Thymus (tissue), 11 donors: ENCODE measurements around the gene MRPL39. TPM values are rescaled to one million over a fixed set of nuclear protein-coding genes. Genes with fewer than 3 reads are reported as not detected.

ENCODE experiments used
- DNase-seq, 9 donors: peaks; one replicate each; pipeline ENCODE4 v3.0.0-alpha.2; 2013; ENCODE audit warnings: low spot score in 9 of 9, low read depth in 6 of 9, missing footprints in 1 of 9
- H3K27ac ChIP-seq, 2 donors: one replicate each; pipeline ENCODE4 v1.5.1; 2013; ENCODE audit warnings: control low read depth in 1 of 2, low read depth in 1 of 2, low read length in 1 of 2, mild to moderate bottlenecking in 1 of 2, moderate library complexity in 1 of 2
- H3K27me3 ChIP-seq, 2 donors: one replicate each; pipeline ENCODE4 v1.5.1; 2013; ENCODE audit warnings: low read length in 1 of 2; ENCODE audit not compliant: control insufficient read depth in 2 of 2, insufficient read depth in 1 of 2
- H3K36me3 ChIP-seq, 2 donors: one replicate each; pipeline ENCODE4 v1.5.1; 2013; ENCODE audit warnings: low read length in 1 of 2, mild to moderate bottlenecking in 1 of 2, moderate library complexity in 1 of 2; ENCODE audit not compliant: control insufficient read depth in 2 of 2, insufficient read depth in 2 of 2
- H3K4me1 ChIP-seq, 2 donors: one replicate each; pipeline ENCODE4 v1.5.1; 2013; ENCODE audit warnings: low read length in 2 of 2; ENCODE audit not compliant: control insufficient read depth in 2 of 2, insufficient read depth in 2 of 2
- H3K4me3 ChIP-seq, 2 donors: one replicate each; pipeline ENCODE4 v1.5.1; 2013; ENCODE audit warnings: low read length in 2 of 2, control low read depth in 1 of 2, mild to moderate bottlenecking in 1 of 2
- H3K9me3 ChIP-seq, 2 donors: one replicate each; pipeline ENCODE4 v1.5.1; 2013; ENCODE audit warnings: low read length in 1 of 2, mild to moderate bottlenecking in 1 of 2; ENCODE audit not compliant: control insufficient read depth in 2 of 2, insufficient read depth in 1 of 2
- WGBS: extraction: QIAGEN DNeasy Blood & Tissue Kit; methylation state at CpG from one replicate; pipeline ENCODE4 v1.1.7; 2013; 5-methylcytosine and 5-hydroxymethylcytosine counted together
- polyA plus RNA-seq: library from polyadenylated mRNA; stranded (reverse); fragments of 200-250 nt; gene quantifications from one replicate; pipeline ENCODE4 v1.2.3, GENCODE V29; 2013
- total RNA-seq: library from RNA; stranded (reverse); fragments of 120-200 nt; gene quantifications from one replicate; pipeline ENCODE4 v1.2.4, GENCODE V29; 2013
- donor health status: healthy.

The MRPL39 gene
- total and polyA plus RNA-seq, 2 donors, result 30.9 to 46.2 TPM

GRCh38 chr21:25586326-25586725 lies 21.0 kb downstream of the MRPL39 start:
- H3K36me3 ChIP-seq, result peaks cover 4 to 20% of the 10 kb centered on the region in 2 donors
- no peak for DNase-seq
- no peaks in the 10 kb centered on the region for H3K27me3 ChIP-seq
- H3K4me3 ChIP-seq, result no peak overlapping the region
- no peak overlapping the region for H3K27ac ChIP-seq
- no peaks in the 10 kb centered on the region for H3K9me3 ChIP-seq
- H3K4me1 ChIP-seq, result peaks cover 0 to 3% of the 10 kb centered on the region in 2 donors
- WGBS, result over 99% methylated on average over 3 of the region's 3 CpGs

DNA sequence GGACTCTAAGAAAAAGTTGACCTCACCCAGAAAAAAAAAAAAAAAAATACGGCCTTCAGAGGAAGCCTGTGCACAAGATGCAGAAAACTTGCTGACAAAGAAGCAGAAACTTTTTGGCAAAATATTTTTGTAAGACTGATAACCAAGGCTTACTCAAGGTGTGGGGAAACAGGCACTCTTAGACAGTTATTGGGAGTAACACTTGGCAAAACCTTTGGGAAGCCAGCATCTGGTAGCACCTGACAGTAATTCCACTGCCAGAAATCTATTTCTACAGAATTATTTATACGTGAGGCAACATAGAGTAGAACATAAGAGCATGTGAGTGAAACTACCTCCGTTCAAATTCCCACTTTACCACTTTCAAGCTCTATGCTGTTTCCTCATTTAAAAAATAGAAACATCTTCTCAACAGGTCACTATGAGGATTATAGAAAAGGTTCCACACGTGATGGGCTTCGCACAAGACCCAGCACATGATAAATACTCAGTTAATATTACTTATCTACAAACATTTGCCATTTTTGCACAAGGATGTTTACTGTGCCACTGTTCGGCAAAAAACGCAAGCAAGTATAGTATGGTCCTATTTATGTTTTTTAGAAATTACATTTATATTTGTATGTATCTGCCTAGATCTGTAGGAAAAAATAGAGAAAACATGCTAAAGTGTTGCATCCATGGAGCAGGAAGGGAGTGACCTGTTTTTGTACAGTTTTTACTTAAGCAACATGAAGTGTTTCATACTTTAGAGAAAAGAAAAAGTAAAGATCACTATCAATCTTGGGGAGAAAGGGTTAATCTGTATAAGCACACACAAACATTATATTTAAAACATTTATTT lies 22.2 kb downstream of the MRPL39 start:
- Histone ChIP-seq H3K9me3 (no peaks in the 10 kb centered on the region), H3K4me1 (peaks cover 0 to 3% of the 10 kb centered on the region in 2 donors), H3K36me3 (peaks cover 4 to 12% of the 10 kb centered on the region in 2 donors), H3K4me3 (no peak overlapping the region), H3K27ac (no peak overlapping the region), H3K27me3 (no peaks in the 10 kb centered on the region)
- WGBS, result 97% methylated on average over 7 of the region's 7 CpGs
- no peak for DNase-seq

GRCh38 chr21:25583370-25584130 lies 23.7 kb downstream of the MRPL39 start:
- DNase-seq, result no peak
- peaks cover 4 to 6% of the 10 kb centered on the region in 2 donors for H3K36me3 ChIP-seq
- no peaks in the 10 kb centered on the region for H3K9me3 ChIP-seq
- WGBS, result 74% methylated on average over 5 of the region's 5 CpGs
- no peak overlapping the region for H3K27ac ChIP-seq
- no peak overlapping the region for H3K4me3 ChIP-seq
- H3K27me3 ChIP-seq, result no peaks in the 10 kb centered on the region
- peaks cover 0 to 3% of the 10 kb centered on the region in 2 donors for H3K4me1 ChIP-seq

DNA sequence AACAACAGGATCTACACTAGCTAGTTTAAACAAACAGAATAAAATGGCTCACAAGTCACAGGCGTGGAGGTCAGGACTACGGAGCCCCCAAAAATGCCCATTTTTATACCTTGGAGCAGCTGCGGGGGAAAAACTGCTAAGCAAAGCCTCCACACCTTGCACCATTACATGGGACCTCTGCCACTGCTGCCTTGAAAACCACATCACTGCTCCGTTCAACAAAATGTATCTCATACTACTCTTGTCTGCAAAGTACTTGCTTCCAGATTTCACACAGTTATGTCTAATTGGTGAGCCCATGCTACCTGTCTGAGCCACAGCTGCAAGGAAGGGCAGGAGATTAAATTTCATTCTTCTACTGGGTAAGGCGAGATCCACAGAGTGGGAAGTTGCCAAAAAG lies 24.4 kb downstream of the MRPL39 start:
- peaks cover 0 to 6% of the 10 kb centered on the region in 2 donors for H3K4me1 ChIP-seq
- no peak overlapping the region for H3K4me3 ChIP-seq
- no peaks in the 10 kb centered on the region for H3K9me3 ChIP-seq
- no peaks in the 10 kb centered on the region for H3K27me3 ChIP-seq
- 90% methylated on average over 5 of the region's 5 CpGs for WGBS
- H3K27ac ChIP-seq, result no peak overlapping the region
- no peak for DNase-seq
- H3K36me3 ChIP-seq, result peaks cover 4 to 6% of the 10 kb centered on the region in 2 donors

- 99% methylated on average over 3 of the region's 3 CpGs for WGBS
- H3K9me3 ChIP-seq, result no peaks in the 10 kb centered on the region
- H3K4me1 ChIP-seq, result peaks cover 0 to 6% of the 10 kb centered on the region in 2 donors
- H3K4me3 ChIP-seq, result no peak overlapping the region
- DNase-seq, result no peak
- no peak overlapping the region for H3K27ac ChIP-seq
- peaks cover 0 to 3% of the 10 kb centered on the region in 2 donors for H3K36me3 ChIP-seq
- no peaks in the 10 kb centered on the region for H3K27me3 ChIP-seq
These were observed 25.0 kb downstream of the MRPL39 start for GRCh38 chr21:25582164-25582790.

DNA sequence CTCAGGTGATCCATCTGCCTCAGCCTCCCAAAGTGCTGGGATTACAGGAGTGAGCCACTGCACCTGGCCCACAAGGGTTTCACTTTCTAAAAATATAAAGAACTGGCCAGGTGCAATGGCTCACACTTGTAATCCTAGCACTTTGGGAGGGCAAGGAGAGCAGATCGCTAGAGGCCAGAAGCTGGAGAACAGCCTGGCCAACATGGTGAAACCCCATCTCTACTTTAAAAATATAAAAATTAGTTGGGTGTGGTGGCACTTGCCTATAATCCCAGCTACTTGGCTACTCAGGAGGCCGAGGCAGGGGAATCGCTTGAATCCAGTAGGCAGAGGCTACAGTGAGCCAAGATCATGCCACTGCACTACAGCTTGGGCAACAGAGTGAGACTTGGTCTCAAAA lies 25.7 kb downstream of the MRPL39 start:
- Histone ChIP-seq H3K4me3 (no peak overlapping the region), H3K27ac (no peak overlapping the region), H3K27me3 (no peaks in the 10 kb centered on the region), H3K36me3 (peaks cover 0 to 3% of the 10 kb centered on the region in 2 donors), H3K9me3 (no peaks in the 10 kb centered on the region), H3K4me1 (peaks cover 0 to 6% of the 10 kb centered on the region in 2 donors)
- 98% methylated on average over 3 of the region's 3 CpGs for WGBS
- no peak for DNase-seq

- Histone ChIP-seq H3K36me3 (peaks cover 0 to 6% of the 10 kb centered on the region in 2 donors), H3K27ac (no peak overlapping the region), H3K9me3 (no peaks in the 10 kb centered on the region), H3K27me3 (no peaks in the 10 kb centered on the region), H3K4me3 (no peak overlapping the region), H3K4me1 (peaks cover 0 to 6% of the 10 kb centered on the region in 2 donors)
- over 99% methylated on average over 4 of the region's 4 CpGs for WGBS
- no peak for DNase-seq
These were observed 26.4 kb downstream of the MRPL39 start for GRCh38 chr21:25580912-25581260.

DNA sequence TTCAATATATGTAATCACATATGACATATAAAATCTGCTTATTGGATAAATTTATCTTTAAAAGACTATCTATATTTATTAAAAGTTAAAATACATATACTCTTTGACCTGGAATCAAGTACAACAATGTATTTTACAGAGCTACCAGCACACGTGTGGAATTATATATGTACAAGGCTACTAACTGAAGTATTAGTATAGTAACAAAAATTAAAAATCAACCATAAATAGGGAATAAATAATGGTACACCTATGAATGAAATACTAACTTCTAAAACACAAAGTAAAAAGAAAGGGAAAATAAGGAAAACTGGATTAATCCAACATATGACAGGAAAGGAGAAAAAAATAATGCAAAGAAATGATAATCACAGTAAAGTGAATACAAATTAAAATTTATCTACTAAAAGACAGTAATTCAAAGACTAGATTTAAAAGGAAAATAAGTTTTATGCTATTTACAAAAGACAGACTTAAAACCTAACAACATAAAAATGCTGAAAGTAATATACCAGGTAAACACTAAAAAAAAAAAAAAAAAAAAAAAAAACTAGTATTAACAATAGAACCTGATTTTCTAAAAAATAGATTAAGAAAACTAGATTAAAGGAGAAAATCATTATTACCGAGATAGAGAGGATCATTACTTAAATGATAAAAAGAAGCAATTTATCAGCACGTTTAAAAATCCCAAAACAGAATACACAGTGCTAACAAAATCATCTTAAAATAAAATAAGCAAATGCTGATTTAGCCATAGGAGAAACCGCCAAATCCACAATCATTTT lies 27.9 kb downstream of the MRPL39 start:
- H3K36me3 ChIP-seq, result peaks cover 0 to 6% of the 10 kb centered on the region in 2 donors

More for the DNA sequence above, 27.9 kb downstream of the MRPL39 start:
- 73% methylated on average over 4 of the region's 4 CpGs for WGBS
- H3K9me3 ChIP-seq, result no peaks in the 10 kb centered on the region
- no peaks in the 10 kb centered on the region for H3K27me3 ChIP-seq
- DNase-seq, result no peak
- peaks cover 0 to 6% of the 10 kb centered on the region in 2 donors for H3K4me1 ChIP-seq
- H3K27ac ChIP-seq, result no peak overlapping the region
- no peak overlapping the region for H3K4me3 ChIP-seq
